ENCODE results near the gene TMEM175.
"Not testable (repeated sequence)": the region's sequence is repeated elsewhere in the genome, so short reads cannot be mapped to it uniquely, and the experiment has no call there.

TMEM175 gene

DNA sequence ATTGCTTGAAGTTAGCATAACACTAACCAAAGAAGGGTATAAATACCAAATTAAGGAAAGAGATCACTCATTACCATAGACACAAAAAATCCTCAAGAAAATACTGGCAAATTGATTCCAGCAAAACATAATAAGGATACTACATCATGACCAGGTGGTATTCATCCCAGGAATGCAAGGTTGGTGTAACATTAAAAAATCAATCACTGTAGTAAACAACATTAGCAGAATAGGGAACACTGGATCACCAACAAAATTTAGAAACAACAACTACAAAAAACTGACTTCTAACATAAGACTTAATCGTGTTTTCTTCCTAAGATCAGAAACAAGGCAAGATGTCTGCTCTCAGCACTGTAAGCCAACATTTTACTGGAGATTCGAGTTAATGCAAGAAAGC lies 14.3 kb upstream of the TMEM175 start:
- DNase-seq, result no peak

GRCh38 chr4:918591-918990 lies 13.7 kb upstream of the TMEM175 start:
- DNase-seq, result not testable (repeated sequence)

GRCh38 chr4:919004-919680 lies 13.1 kb upstream of the TMEM175 start:
- DNase-seq, result not testable (repeated sequence)

DNA sequence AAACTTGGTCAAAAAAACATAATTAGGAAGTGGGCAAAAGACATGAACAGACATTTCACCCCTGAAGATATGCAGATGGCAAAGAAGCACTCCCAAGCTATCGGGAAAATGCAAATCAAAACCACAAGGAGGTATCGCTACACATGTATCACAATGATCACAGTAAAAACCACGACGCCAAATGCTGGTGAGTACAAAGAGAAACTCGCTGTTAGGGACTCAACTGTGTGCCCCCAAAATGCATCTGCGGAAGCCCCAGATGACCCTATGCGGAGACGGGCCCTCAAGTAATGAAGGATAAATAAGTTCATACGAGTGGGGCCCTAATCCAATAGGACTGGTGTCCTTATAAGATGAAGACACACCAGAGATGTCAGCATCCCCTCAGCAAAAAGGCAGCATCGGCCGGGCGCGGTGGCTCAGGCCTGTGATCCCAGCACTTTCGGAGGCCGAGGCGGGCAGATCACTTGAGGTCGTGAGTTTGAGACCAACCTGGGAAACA lies 10.4 kb upstream of the TMEM175 start:
- DNase-seq, result peak; percentile 68

DNA sequence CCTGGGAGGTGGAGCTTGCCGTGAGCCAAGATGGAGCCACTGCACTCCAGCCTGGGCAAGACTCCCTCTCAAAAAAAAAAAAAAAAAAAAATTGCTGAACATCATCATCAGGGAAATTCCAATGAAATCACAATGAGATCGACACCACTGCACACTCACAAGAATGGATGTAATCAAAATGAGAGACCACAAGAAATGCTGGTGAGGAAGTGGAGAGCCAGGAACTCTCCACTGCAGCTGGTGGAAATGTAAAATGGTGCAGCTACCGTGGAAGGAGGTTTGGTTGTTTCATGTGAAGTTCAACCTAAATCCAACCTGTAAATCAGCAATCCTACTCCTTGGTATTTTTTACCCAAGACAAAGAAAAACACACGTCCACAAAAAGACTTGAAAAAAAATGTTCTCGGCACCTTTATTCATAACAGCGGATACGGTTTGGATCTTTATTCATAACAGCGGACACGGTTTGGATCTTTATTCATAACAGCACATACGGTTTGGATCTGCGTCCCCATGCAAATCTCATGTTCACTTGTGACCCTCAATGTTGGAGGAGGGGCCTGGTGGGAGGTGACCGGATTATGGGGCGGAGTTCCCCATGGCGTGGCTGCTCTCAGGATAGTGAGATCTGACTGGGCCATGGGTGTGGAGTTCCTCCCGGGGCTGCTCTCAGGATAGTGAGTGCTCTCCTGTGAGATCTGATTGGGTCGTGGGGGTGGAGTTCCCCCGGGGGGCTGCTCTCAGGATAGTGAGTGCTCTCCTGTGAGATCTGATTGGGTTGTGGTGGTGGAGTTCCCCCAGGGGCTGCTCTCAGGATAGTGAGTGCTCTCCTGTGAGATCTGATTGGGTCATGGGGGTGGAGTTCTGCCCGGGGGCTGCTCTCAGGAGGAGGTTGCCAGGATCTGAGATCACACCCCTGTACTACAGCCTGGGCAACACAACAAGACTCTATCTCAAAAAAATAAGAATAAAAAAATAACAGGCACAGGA lies 7.9 kb upstream of the TMEM175 start:
- peak; percentile 61 for DNase-seq

DNA sequence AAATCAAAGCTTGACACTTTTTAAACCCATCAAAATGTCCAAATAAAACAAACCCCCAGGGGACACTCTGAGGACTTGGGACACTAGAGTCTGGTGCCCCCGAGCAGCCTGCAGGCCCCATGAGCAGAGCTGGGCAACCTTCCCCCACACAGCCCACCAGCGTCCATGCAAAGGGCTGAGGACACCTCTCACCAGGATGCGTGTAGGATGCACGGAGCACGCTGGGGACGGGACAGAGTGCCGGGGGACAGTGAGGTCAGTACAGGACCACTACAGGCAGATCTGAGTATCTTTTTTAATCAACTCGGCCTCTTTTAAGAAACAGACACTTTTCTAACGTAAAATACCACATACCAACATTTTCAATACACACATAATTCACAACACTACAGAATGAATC lies 7.1 kb upstream of the TMEM175 start:
- DNase-seq, result no peak

- DNase-seq, result no peak
These were observed 6.3 kb upstream of the TMEM175 start for GRCh38 chr4:925771-926500.

- DNase-seq, result peak; percentile 12
These were observed 5.7 kb upstream of the TMEM175 start for GRCh38 chr4:926538-926937.

DNA sequence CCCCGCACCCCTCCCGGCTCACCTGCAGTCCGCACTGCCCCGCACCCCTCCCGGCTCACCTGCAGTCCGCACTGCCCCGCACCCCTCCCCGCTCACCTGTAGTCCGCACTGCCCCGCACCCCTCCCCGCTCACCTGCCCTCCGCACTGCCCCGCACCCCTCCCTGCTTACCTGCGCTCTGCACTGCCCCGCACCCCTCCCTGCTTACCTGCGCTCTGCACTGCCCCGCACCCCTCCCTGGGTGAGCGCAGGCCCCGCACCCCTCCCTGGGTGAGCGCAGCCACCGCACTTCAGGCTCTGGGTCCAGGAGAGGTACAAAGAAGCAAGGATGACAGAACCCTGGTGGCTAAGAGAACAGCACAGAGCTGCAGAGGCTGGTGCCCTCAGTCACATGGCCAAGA lies 4.7 kb upstream of the TMEM175 start:
- peak; percentile 18 for DNase-seq

- no peak for DNase-seq
These were observed 3.0 kb upstream of the TMEM175 start for GRCh38 chr4:929096-929765.

DNA sequence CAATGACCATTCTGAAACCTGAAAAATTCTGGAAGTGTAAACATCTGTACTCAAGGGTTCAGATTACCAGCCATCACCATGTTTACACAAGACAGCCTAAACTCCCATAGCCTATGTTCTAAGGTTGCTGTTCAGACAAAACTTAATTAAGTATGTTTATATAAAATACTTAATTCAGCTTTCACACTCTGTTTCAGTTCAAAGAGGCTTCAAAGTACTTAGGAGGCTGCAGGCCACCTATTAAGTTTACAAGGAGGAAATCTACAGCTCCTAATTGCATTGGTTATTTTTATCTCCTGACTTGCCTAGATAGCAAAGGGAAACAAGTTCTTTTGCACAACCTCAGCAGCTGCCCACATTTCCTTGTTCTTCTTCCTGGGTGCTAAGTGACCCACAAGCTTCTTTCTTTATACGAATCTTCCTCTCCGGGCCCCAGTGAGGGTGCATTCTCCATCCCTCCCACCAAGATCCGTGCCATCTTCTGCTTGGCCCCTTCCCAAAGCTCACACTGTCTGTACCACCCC lies 2.2 kb upstream of the TMEM175 start:
- peak; percentile 14 for DNase-seq

DNA sequence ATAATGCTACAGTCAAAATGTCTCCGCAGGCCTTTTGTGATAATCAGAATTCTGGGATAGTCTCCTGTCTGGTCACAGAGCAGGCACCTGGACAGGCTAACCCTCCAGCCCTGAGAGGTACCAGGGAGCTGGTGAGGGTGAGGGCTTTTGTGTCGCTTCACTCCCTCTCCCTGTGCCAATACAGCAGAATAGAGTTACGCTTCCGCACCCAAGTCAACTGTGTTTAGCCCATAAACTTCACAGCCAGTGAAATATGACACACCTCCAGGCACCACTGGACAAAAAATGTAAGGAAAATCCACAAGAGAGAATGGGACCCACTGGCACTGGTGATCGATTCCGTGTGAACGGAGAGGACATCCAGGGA lies 1.4 kb upstream of the TMEM175 start:
- no peak for DNase-seq

- peak; percentile 23 for DNase-seq
These were observed 883 bp upstream of the TMEM175 start for GRCh38 chr4:931194-931959.

- no peak for DNase-seq
These were observed 432 bp downstream of the TMEM175 start for GRCh38 chr4:932713-933070.

GRCh38 chr4:939508-939907 lies 7.2 kb downstream of the TMEM175 start:
- DNase-seq, result not testable (repeated sequence)

DNA sequence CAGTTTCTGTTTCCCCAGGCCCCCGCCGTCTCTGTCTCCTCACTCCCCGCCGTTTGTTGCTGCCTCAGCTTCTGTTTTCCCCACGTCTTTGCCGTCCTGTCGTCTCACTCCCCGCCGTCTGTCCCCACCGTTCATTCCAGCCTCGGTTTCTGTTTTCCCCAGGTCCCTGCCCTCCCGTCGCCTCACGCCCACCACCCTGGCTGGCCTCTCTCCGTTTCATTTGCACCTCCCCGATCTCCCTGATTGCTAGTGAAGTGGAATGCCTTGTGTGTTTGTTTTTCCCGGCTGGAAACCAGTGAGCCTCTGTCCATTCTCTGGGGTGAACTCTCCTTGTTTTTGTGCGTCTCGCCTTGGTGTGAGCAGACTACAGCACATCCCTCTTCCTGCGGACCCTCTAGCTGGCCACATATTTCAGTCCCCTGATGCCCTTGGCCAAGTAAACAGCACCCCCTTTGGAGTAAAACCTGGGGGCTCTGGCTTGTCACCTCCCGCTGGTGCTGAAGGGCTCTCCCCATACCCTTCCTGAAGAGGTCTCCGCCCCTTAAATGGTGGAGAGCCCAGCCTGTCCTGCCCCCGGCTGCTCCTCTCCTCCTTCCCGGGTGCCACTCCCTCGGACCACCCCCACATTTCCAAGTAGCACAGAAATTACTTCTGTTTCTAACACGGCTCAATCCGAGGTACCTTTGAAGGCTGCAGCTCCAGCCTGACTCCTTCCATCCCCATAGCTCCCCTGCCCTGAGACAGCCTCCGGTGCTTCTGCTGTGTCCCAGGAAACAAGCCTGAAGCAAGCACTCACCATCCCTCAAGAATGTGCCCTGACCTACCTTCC lies 13.2 kb downstream of the TMEM175 start:
- no peak for DNase-seq

DNA sequence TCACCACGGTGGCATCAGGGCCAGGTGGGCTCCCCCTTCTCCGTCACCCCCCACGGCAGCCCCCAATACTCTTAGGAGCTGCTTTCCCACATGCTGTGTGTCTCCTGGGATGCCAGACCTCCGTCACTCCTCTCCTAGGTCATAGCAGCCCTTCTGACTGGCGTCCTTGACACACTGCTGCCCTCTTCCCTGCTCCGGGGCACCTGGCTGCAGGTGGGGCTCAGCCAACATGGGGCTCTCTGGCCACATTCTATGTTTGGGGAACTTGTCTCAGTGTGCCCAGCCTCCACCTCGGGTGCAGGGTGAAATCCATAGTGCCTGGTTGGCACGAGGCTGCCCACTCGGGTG lies 13.8 kb downstream of the TMEM175 start:
- DNase-seq, result no peak

DNA sequence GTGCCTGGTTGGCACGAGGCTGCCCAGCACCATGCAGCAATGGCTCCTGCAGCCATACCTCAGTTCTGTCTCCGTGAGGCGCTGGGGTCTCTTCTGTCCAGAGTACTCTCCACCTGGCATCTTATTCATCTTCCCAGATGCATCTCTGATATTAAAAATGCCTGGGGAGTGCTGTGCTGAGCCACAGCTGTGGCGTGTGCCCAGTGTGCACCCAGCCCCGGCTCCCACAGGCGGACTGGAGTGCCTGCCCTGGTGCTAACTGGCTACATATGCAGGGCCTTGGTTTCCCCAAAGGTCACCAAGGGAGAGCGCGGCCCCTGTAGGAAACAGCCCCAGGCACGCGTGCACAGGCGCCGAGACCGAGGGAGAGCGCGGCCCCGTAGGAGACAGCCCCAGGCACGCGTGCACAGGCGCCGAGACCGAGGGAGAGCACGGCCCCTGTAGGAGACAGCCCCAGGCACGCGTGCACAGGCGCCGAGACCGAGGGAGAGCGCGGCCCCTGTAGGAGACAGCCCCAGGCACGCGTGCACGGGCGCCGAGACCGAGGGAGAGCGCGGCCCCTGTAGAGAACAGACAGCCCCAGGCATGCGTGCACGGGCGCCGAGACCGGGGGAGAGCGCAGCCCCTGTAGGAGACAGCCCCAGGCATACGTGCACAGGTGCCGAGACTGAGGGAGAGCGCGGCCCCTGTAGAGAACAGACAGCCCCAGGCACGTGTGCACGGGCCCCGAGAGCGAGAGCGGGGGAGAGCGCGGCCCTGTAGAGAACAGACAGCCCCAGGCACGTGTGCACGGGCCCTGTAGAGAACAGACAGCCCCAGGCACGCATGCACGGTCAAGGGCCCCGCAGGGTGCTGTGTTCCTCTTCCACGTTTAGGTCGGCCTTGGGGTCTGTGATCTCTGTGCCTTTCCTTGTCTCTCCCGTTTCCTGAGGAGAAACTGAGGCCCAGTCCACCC lies 14.5 kb downstream of the TMEM175 start:
- DNase-seq, result no peak

DNA sequence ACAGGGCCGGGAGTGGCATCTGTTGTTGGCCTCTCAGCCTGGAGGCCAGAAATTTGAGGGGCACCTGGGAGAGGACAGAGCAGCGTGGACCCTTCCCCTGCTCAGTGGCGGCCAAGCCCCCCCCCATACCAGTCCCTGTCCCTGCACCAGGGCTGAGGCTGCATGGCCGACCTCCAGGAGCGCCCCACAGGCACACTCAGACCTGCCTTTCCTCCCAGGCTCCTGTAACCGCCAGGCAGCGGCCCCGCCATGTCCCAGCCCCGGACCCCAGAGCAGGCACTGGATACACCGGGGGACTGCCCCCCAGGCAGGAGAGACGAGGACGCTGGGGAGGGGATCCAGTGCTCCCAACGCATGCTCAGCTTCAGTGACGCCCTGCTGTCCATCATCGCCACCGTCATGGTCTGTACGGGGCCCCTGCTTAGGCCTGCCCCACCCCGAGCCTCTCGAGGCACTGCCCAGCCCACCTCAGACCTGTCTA lies 15.3 kb downstream of the TMEM175 start:
- DNase-seq, result no peak

Data from hematopoietic multipotent progenitor cell treated with erythropoietin and hydrocortisone succinate and interleukin-3 and kit ligand, for 4 days (in vitro differentiated cells).